GM12878 (cell line): ENCODE data around the gene PITPNC1. TPM values are rescaled to one million over a fixed set of nuclear protein-coding genes. Genes with fewer than 3 reads are reported as not detected.
A peak's percentile ranks its signal among the peaks of the same experiment; 100 is the strongest.

Experiments
- BCL11A ChIP-seq: IDR thresholded peaks from 2 replicates; pipeline ENCODE4 v1.6.1; 2011; ENCODE audit warnings: low read depth, low read length
- BHLHE40 ChIP-seq, 2 experiments: fragments of 450-650 bp in 1 of 2; IDR thresholded peaks; 2 replicates each; pipeline ENCODE4 v1.6.1; 2011 to 2017; ENCODE audit warnings: low read depth in 2 of 2, borderline replicate concordance in 1 of 2, improper control_type of control experiment in 1 of 2, low read length in 1 of 2, mild to moderate bottlenecking in 1 of 2
- EED ChIP-seq: sonication (generic); IDR thresholded peaks from 2 replicates; pipeline ENCODE4 v1.6.1; 2016; ENCODE audit warnings: antibody characterized with exemption, low read depth
- GATAD2B ChIP-seq: fragments of 450-650 bp; conservative IDR thresholded peaks from 2 replicates; pipeline ENCODE4 v1.6.1; 2017; ENCODE audit warnings: low read depth, mild to moderate bottlenecking, moderate library complexity
- HDGF ChIP-seq: fragments of 450-650 bp; IDR thresholded peaks from 2 replicates; pipeline ENCODE4 v1.6.1; 2016; ENCODE audit warnings: antibody characterized with exemption
- IKZF2 ChIP-seq, 2 experiments: fragments of 450-650 bp; IDR thresholded peaks; 2 replicates each; pipeline ENCODE4 v1.6.1; 2017; ENCODE audit warnings: mild to moderate bottlenecking in 2 of 2, moderate library complexity in 2 of 2
- JUNB ChIP-seq: IDR thresholded peaks from 2 replicates; pipeline ENCODE4 v1.6.1; 2016; ENCODE audit warnings: antibody characterized with exemption, mild to moderate bottlenecking
- NBN ChIP-seq: fragments of 450-650 bp; IDR thresholded peaks from 2 replicates; pipeline ENCODE4 v1.6.1; 2016
- NFIC ChIP-seq: IDR thresholded peaks from 2 replicates; pipeline ENCODE4 v1.6.1; 2012; ENCODE audit warnings: low read depth, mild to moderate bottlenecking, inconsistent platforms, low read length, moderate library complexity
- NR2F1 ChIP-seq: fragments of 450-650 bp; conservative IDR thresholded peaks from 2 replicates; pipeline ENCODE4 v1.6.1; 2017; ENCODE audit warnings: mild to moderate bottlenecking
- RELA ChIP-seq: fragments of 450-650 bp; IDR thresholded peaks from 2 replicates; pipeline ENCODE4 v1.8.0; 2014; ENCODE audit warnings: borderline replicate concordance; ENCODE audit not compliant: partially characterized antibody
- SMARCA5 ChIP-seq: fragments of 450-650 bp; IDR thresholded peaks from 2 replicates; pipeline ENCODE4 v1.6.1; 2017; ENCODE audit warnings: mild to moderate bottlenecking
- SP1 ChIP-seq: IDR thresholded peaks from one replicate; pipeline ENCODE4 v1.6.1; 2011; ENCODE audit warnings: low read depth, low read length
- ZNF217 ChIP-seq: fragments of 450-650 bp; IDR thresholded peaks from 2 replicates; pipeline ENCODE4 v1.6.1; 2017; ENCODE audit warnings: antibody characterized with exemption, mild to moderate bottlenecking
- polyA plus RNA-seq, 11 experiments: library from polyadenylated mRNA; depleted of rRNA in 4 of 11; unstranded in 6 of 11; stranded (reverse) in 5 of 11; fragments of >200 nt; fragmentation: Nextera tagmentation in 4 of 11; fragmentation: Illumina TruSeq in 1 of 11; extraction: Ambion mirVana in 4 of 11; extraction: Trizol in 1 of 11; gene quantifications; 1 replicate in 1 of 11; 2 replicates in 10 of 11; pipeline versions ENCODE4 v1.2.1 to v1.2.3, GENCODE V29; 2011 to 2016; ENCODE audit warnings: inconsistent platforms in 2 of 11, missing spikeins in 2 of 11, low read depth in 1 of 11
- total RNA-seq, 4 experiments: library from RNA; depleted of rRNA in 3 of 4; stranded (reverse); fragments of >200 nt in 3 of 4; fragmentation: Illumina TruSeq in 1 of 4; extraction: Trizol in 1 of 4; gene quantifications; 2 replicates each; pipeline versions ENCODE4 v1.2.1 to v1.2.3, GENCODE V29; 2013 to 2021
- TF ChIP-seq, protein P1 (sequence below): fragments of 450-650 bp; formaldehyde crosslinking; IDR thresholded peaks from 2 replicates; pipeline ENCODE4 v1.4.0; 2022; ENCODE audit warnings: mild to moderate bottlenecking, moderate library complexity
- TF ChIP-seq, protein P2 (sequence below): fragments of 450-650 bp; IDR thresholded peaks from 2 replicates; pipeline ENCODE4 v1.6.1; 2016; ENCODE audit warnings: mild to moderate bottlenecking, moderate library complexity, borderline replicate concordance
- TF ChIP-seq, protein P3 (sequence below): fragments of 450-650 bp; IDR thresholded peaks from 2 replicates; pipeline ENCODE4 v1.6.1; 2017; ENCODE audit warnings: low read depth, mild to moderate bottlenecking, moderate library complexity
- TF ChIP-seq, protein P4 (sequence below): IDR thresholded peaks from 2 replicates; pipeline ENCODE4 v1.6.1; 2011; ENCODE audit warnings: borderline replicate concordance, low read depth, mild to moderate bottlenecking, moderate library complexity, low read length; ENCODE audit not compliant: insufficient read depth, poor library complexity, severe bottlenecking

Gene PITPNC1
- total and polyA plus RNA-seq, 10 of the 15 experiments (the other 5 are each of a cell fraction or from before 2014, with no cell fraction given): 12.2 to 62.4 (median 47.3) TPM

GRCh38 chr17:67578679-67579405 lies 201.8 kb downstream of the PITPNC1 start (continued):
- peak; percentile 85 for TF ChIP-seq NR2F1
- TF ChIP-seq, protein P1, sequence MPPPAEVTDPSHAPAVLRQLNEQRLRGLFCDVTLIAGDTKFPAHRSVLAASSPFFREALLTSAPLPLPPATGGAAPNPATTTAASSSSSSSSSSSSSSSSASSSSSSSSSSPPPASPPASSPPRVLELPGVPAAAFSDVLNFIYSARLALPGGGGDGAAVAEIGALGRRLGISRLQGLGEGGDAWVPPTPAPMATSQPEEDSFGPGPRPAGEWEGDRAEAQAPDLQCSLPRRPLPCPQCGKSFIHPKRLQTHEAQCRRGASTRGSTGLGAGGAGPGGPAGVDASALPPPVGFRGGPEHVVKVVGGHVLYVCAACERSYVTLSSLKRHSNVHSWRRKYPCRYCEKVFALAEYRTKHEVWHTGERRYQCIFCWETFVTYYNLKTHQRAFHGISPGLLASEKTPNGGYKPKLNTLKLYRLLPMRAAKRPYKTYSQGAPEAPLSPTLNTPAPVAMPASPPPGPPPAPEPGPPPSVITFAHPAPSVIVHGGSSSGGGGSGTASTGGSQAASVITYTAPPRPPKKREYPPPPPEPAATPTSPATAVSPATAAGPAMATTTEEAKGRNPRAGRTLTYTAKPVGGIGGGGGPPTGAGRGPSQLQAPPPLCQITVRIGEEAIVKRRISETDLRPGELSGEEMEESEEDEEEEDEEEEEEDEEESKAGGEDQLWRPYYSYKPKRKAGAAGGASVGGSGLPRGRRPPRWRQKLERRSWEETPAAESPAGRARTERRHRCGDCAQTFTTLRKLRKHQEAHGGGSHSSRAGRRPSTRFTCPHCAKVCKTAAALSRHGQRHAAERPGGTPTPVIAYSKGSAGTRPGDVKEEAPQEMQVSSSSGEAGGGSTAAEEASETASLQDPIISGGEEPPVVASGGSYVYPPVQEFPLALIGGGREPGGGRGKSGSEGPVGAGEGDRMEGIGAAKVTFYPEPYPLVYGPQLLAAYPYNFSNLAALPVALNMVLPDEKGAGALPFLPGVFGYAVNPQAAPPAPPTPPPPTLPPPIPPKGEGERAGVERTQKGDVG (CRISPR knock-in tag): 0 out of 2 replicates have a peak, but pooled peaks have one; percentile 10
- TF ChIP-seq BHLHE40 (IDR thresholded peaks at IDR 0.05; ENCODE audit: borderline replicate concordance in 1 of 2, low read depth in 2 of 2, low read length in 1 of 2): peak in 1 of 2 experiments; percentile 57; a peak in 1 of 4 replicates
- TF ChIP-seq SMARCA5: peak; percentile 95
- peak; percentile 60; the same call in 1 of the 2 replicates for TF ChIP-seq BCL11A
- peak; percentile 43; the same call in 1 of the 2 replicates for TF ChIP-seq NBN
- peak; percentile 62 for TF ChIP-seq JUNB
- TF ChIP-seq NFIC: peak; percentile 82
- TF ChIP-seq, protein P2, sequence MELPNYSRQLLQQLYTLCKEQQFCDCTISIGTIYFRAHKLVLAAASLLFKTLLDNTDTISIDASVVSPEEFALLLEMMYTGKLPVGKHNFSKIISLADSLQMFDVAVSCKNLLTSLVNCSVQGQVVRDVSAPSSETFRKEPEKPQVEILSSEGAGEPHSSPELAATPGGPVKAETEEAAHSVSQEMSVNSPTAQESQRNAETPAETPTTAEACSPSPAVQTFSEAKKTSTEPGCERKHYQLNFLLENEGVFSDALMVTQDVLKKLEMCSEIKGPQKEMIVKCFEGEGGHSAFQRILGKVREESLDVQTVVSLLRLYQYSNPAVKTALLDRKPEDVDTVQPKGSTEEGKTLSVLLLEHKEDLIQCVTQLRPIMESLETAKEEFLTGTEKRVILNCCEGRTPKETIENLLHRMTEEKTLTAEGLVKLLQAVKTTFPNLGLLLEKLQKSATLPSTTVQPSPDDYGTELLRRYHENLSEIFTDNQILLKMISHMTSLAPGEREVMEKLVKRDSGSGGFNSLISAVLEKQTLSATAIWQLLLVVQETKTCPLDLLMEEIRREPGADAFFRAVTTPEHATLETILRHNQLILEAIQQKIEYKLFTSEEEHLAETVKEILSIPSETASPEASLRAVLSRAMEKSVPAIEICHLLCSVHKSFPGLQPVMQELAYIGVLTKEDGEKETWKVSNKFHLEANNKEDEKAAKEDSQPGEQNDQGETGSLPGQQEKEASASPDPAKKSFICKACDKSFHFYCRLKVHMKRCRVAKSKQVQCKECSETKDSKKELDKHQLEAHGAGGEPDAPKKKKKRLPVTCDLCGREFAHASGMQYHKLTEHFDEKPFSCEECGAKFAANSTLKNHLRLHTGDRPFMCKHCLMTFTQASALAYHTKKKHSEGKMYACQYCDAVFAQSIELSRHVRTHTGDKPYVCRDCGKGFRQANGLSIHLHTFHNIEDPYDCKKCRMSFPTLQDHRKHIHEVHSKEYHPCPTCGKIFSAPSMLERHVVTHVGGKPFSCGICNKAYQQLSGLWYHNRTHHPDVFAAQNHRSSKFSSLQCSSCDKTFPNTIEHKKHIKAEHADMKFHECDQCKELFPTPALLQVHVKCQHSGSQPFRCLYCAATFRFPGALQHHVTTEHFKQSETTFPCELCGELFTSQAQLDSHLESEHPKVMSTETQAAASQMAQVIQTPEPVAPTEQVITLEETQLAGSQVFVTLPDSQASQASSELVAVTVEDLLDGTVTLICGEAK: peak; percentile 22; the same call in 1 of the 2 replicates
- TF ChIP-seq EED: peak; percentile 75
- TF ChIP-seq, protein P3, sequence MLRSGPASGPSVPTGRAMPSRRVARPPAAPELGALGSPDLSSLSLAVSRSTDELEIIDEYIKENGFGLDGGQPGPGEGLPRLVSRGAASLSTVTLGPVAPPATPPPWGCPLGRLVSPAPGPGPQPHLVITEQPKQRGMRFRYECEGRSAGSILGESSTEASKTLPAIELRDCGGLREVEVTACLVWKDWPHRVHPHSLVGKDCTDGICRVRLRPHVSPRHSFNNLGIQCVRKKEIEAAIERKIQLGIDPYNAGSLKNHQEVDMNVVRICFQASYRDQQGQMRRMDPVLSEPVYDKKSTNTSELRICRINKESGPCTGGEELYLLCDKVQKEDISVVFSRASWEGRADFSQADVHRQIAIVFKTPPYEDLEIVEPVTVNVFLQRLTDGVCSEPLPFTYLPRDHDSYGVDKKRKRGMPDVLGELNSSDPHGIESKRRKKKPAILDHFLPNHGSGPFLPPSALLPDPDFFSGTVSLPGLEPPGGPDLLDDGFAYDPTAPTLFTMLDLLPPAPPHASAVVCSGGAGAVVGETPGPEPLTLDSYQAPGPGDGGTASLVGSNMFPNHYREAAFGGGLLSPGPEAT: peak; percentile 82
- peak; percentile 27 for TF ChIP-seq SP1
- peak; percentile 63 for TF ChIP-seq ZNF217
- TF ChIP-seq RELA: peak; percentile 57
- peak; percentile 51; the same call in 1 of the 2 replicates for TF ChIP-seq GATAD2B
- TF ChIP-seq HDGF: peak; percentile 84
- peak; percentile 74 to 83; a peak in 3 of 4 replicates for TF ChIP-seq IKZF2 (IDR thresholded peaks at IDR 0.05)
- TF ChIP-seq, protein P4, sequence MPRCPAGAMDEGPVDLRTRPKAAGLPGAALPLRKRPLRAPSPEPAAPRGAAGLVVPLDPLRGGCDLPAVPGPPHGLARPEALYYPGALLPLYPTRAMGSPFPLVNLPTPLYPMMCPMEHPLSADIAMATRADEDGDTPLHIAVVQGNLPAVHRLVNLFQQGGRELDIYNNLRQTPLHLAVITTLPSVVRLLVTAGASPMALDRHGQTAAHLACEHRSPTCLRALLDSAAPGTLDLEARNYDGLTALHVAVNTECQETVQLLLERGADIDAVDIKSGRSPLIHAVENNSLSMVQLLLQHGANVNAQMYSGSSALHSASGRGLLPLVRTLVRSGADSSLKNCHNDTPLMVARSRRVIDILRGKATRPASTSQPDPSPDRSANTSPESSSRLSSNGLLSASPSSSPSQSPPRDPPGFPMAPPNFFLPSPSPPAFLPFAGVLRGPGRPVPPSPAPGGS: peak; percentile 92
